H9 (cell line): Measurements from ENCODE around the gene ENTR1. TPM values are rescaled to one million over a fixed set of nuclear protein-coding genes. Genes with fewer than 3 reads are reported as not detected.
"Not testable (repeated sequence)": the region's sequence is repeated elsewhere in the genome, so short reads cannot be mapped to it uniquely, and the experiment has no call there.

ENCODE experiments used
- DNase-seq: peaks from one replicate; pipeline ENCODE4 v3.0.0-alpha.2; 2017
- H2AFZ ChIP-seq: one replicate; pipeline ENCODE4 v1.6.1; 2013; ENCODE audit warnings: mild to moderate bottlenecking, low read length, control low read depth, moderate library complexity
- H2AK5ac ChIP-seq: 2 replicates; pipeline ENCODE4 v1.6.1; 2013; ENCODE audit warnings: low read length, control low read depth, mixed read lengths; ENCODE audit not compliant: insufficient read length
- H2BK120ac ChIP-seq: one replicate; pipeline ENCODE4 v1.6.1; 2013; ENCODE audit warnings: low read depth, mild to moderate bottlenecking, low read length, control low read depth, inconsistent platforms; ENCODE audit not compliant: poor library complexity, severe bottlenecking
- H2BK12ac ChIP-seq: 2 replicates; pipeline ENCODE4 v1.6.1; 2013; ENCODE audit warnings: low read length, control low read depth, mixed read lengths, low read depth; ENCODE audit not compliant: insufficient read length
- H2BK15ac ChIP-seq: 2 replicates; pipeline ENCODE4 v1.6.1; 2013; ENCODE audit warnings: low read depth, low read length, control low read depth
- H2BK20ac ChIP-seq: one replicate; pipeline ENCODE4 v1.6.1; 2013; ENCODE audit warnings: low read depth, mild to moderate bottlenecking, low read length, control low read depth, inconsistent platforms; ENCODE audit not compliant: poor library complexity, severe bottlenecking
- H2BK5ac ChIP-seq: 2 replicates; pipeline ENCODE4 v1.6.1; 2013; ENCODE audit warnings: low read length, control low read depth, mixed read lengths; ENCODE audit not compliant: insufficient read length
- H3K14ac ChIP-seq: 2 replicates; pipeline ENCODE4 v1.6.1; 2013; ENCODE audit warnings: low read length, control low read depth; ENCODE audit not compliant: insufficient read depth
- H3K18ac ChIP-seq: 2 replicates; pipeline ENCODE4 v1.6.1; 2013; ENCODE audit warnings: low read depth, mild to moderate bottlenecking, mixed read lengths, low read length, control low read depth; ENCODE audit not compliant: insufficient read length
- H3K23ac ChIP-seq: 2 replicates; pipeline ENCODE4 v1.6.1; 2013; ENCODE audit warnings: low read length, control low read depth, mixed read lengths, low read depth; ENCODE audit not compliant: insufficient read length
- H3K23me2 ChIP-seq: 2 replicates; pipeline ENCODE4 v1.6.1; 2013; ENCODE audit warnings: low read depth, mild to moderate bottlenecking, mixed read lengths, low read length, control low read depth; ENCODE audit not compliant: insufficient read length, poor library complexity, severe bottlenecking
- H3K27ac ChIP-seq: 2 replicates; pipeline ENCODE4 v1.5.1; 2013; ENCODE audit warnings: low read length, control low read depth, mixed read lengths, low read depth; ENCODE audit not compliant: insufficient read length
- H3K27me3 ChIP-seq: 2 replicates; pipeline ENCODE4 v1.6.1; 2013; ENCODE audit warnings: low read length, control low read depth, inconsistent platforms; ENCODE audit not compliant: insufficient read depth
- H3K4ac ChIP-seq: 2 replicates; pipeline ENCODE4 v1.6.1; 2013; ENCODE audit warnings: low read depth, mild to moderate bottlenecking, control low read depth, inconsistent platforms, low read length, moderate library complexity
- H3K4me1 ChIP-seq: 2 replicates; pipeline ENCODE4 v1.6.1; 2013; ENCODE audit warnings: low read length, control low read depth, inconsistent platforms; ENCODE audit not compliant: insufficient read depth
- H3K4me2 ChIP-seq: 2 replicates; pipeline ENCODE4 v1.6.1; 2013; ENCODE audit warnings: low read length, control low read depth, mixed read lengths; ENCODE audit not compliant: insufficient read length, insufficient read depth
- H3K56ac ChIP-seq: 2 replicates; pipeline ENCODE4 v1.6.1; 2013; ENCODE audit warnings: low read depth, mild to moderate bottlenecking, mixed read lengths, low read length, control low read depth; ENCODE audit not compliant: insufficient read length
- H3K79me1 ChIP-seq: 2 replicates; pipeline ENCODE4 v1.6.1; 2013; ENCODE audit warnings: low read depth, mild to moderate bottlenecking, moderate library complexity, low read length, control low read depth, inconsistent platforms; ENCODE audit not compliant: insufficient read depth, poor library complexity, severe bottlenecking
- H3K79me2 ChIP-seq: 2 replicates; pipeline ENCODE4 v1.6.1; 2013; ENCODE audit warnings: low read length, control low read depth, inconsistent platforms; ENCODE audit not compliant: insufficient read depth
- H3K9ac ChIP-seq: 2 replicates; pipeline ENCODE4 v1.6.1; 2013; ENCODE audit warnings: low read length, control low read depth, mixed read lengths; ENCODE audit not compliant: insufficient read length; ENCODE audit errors: extremely low read depth
- H3K9me3 ChIP-seq: one replicate; pipeline ENCODE4 v1.6.1; 2013; ENCODE audit warnings: low read depth, low read length, inconsistent platforms; ENCODE audit not compliant: control insufficient read depth
- H3T11ph ChIP-seq: one replicate; pipeline ENCODE4 v1.6.1; 2013; ENCODE audit warnings: mild to moderate bottlenecking, low read length, control low read depth, inconsistent platforms
- H4K20me1 ChIP-seq: one replicate; pipeline ENCODE4 v1.6.1; 2013; ENCODE audit not compliant: control insufficient read depth, insufficient read length, insufficient read depth
- H4K5ac ChIP-seq: 2 replicates; pipeline ENCODE4 v1.6.1; 2013; ENCODE audit warnings: low read depth, mild to moderate bottlenecking, mixed read lengths, low read length, control low read depth; ENCODE audit not compliant: insufficient read length
- H4K8ac ChIP-seq: replicated peaks from 2 replicates; pipeline ENCODE4 v1.6.1; 2013; ENCODE audit warnings: low read length, control low read depth, mixed read lengths, low read depth; ENCODE audit not compliant: insufficient read length
- H4K91ac ChIP-seq: 2 replicates; pipeline ENCODE4 v1.6.1; 2013; ENCODE audit warnings: low read depth, mild to moderate bottlenecking, moderate library complexity, mixed read lengths, low read length, control low read depth; ENCODE audit not compliant: insufficient read length
- H3K27ac Mint-ChIP-seq, 3 experiments: 2 replicates in 2 of 3; 3 replicates in 1 of 3; pipeline ENCODE4 v1.8.0; 2020 to 2021; ENCODE audit warnings: mixed read lengths in 3 of 3, mild to moderate bottlenecking in 1 of 3, moderate library complexity in 1 of 3
- H3K27me3 Mint-ChIP-seq: 2 replicates; pipeline ENCODE4 v1.8.0; 2021; ENCODE audit warnings: low read depth, mild to moderate bottlenecking, moderate library complexity, mixed read lengths
- H3K36me3 Mint-ChIP-seq, 3 experiments: 2 replicates in 2 of 3; 3 replicates in 1 of 3; pipeline ENCODE4 v1.8.0; 2020 to 2021; ENCODE audit warnings: low read depth in 3 of 3, mixed read lengths in 3 of 3; ENCODE audit not compliant: insufficient read depth in 1 of 3
- H3K4me1 Mint-ChIP-seq, 2 experiments: 2 replicates each; pipeline ENCODE4 v1.8.0; 2020; ENCODE audit warnings: mixed read lengths in 2 of 2
- H3K4me3 Mint-ChIP-seq, 2 experiments: 2 replicates in 1 of 2; 3 replicates in 1 of 2; pipeline ENCODE4 v1.8.0; 2020 to 2021; ENCODE audit warnings: mild to moderate bottlenecking in 2 of 2, mixed read lengths in 2 of 2, moderate library complexity in 1 of 2
- H3K9me3 Mint-ChIP-seq, 2 experiments: 2 replicates in 1 of 2; 3 replicates in 1 of 2; pipeline ENCODE4 v1.8.0; 2020; ENCODE audit warnings: mild to moderate bottlenecking in 2 of 2, mixed read lengths in 2 of 2, moderate library complexity in 1 of 2
- WGBS: extraction: QIAGEN DNeasy Blood & Tissue Kit; methylation state at CpG from one replicate; pipeline ENCODE4 v1.1.7; 2013; ENCODE audit warnings: missing lambda C conversion rate, low lambda C conversion rate, mixed read lengths; ENCODE audit not compliant: insufficient read length; ENCODE audit errors: extremely low coverage; 5-methylcytosine and 5-hydroxymethylcytosine counted together
- total RNA-seq: library from RNA; stranded (reverse); gene quantifications from 2 replicates; pipeline ENCODE4 v1.2.1, GENCODE V29; 2021
- TF ChIP-seq, protein P1 (sequence below): fragments of 200-600 bp; sonication (generic); conservative IDR thresholded peaks from 3 replicates; pipeline ENCODE4 v1.8.0; 2021; ENCODE audit warnings: antibody characterized with exemption, mild to moderate bottlenecking

ENTR1 gene
- total RNA-seq, 1 experiment from 2014 or later: 108 TPM

DNA sequence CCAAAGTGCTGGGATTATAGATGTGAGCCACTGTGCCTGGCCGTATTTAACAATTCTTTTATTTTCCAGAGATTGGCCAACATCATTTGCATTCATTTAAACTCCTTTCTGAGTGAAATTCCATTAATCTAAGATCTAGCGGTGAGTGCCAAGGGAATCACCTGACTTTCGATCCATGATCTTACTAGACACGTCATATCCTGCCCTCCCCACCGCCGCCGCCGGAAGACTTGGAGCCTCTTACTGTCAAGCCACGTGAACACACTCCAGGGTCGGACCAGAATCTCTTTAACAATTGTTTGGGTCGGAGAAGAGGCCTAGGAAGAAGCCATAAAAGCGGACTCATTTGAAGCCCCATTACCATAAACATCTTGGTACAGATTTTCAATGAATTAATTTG lies 16.4 kb upstream of the ENTR1 start:
- Histone ChIP-seq H3K27me3 (no peaks in the 10 kb centered on the region), H2BK120ac (no peak overlapping the region), H3K9ac (no peak overlapping the region), H4K91ac (no peak overlapping the region), H3K79me2 (no peaks in the 10 kb centered on the region), H4K20me1 (no peaks in the 10 kb centered on the region), H2AK5ac (no peak overlapping the region), H3T11ph (no peak overlapping the region), H2BK20ac (no peak overlapping the region), H3K79me1 (no peaks in the 10 kb centered on the region), H3K14ac (no peak overlapping the region), H3K4me2 (no peak overlapping the region), H3K23me2 (no peaks in the 10 kb centered on the region), H3K4ac (no peak overlapping the region), H3K9me3 (no peaks in the 10 kb centered on the region), H3K18ac (no peak overlapping the region), H2BK12ac (no peak overlapping the region), H3K4me1 (no peaks in the 10 kb centered on the region), H4K5ac (no peak overlapping the region), H3K56ac (no peak overlapping the region), H3K23ac (no peak overlapping the region), H2BK5ac (no peak overlapping the region), H2AFZ (no peak overlapping the region), H3K27ac (no peak overlapping the region), H2BK15ac (no peak overlapping the region), H4K8ac (no peak overlapping the region)
- Mint-ChIP-seq H3K27me3 (no peaks in the 10 kb centered on the region), H3K4me3 (no peak overlapping the region), H3K4me1 (0 out of 4 replicates have a peak, but pooled peaks cover 0 to 2% of the 10 kb centered on the region in 2 experiments), H3K27ac (peak overlapping the region; percentile 3 to 25 (median 17); a peak in 3 of 7 replicates), H3K36me3 (peaks cover 7 to 61% (median 51%) of the 10 kb centered on the region in 3 experiments; a peak in 6 of 7 replicates), H3K9me3 (no peaks in the 10 kb centered on the region)
- TF ChIP-seq, protein P1, sequence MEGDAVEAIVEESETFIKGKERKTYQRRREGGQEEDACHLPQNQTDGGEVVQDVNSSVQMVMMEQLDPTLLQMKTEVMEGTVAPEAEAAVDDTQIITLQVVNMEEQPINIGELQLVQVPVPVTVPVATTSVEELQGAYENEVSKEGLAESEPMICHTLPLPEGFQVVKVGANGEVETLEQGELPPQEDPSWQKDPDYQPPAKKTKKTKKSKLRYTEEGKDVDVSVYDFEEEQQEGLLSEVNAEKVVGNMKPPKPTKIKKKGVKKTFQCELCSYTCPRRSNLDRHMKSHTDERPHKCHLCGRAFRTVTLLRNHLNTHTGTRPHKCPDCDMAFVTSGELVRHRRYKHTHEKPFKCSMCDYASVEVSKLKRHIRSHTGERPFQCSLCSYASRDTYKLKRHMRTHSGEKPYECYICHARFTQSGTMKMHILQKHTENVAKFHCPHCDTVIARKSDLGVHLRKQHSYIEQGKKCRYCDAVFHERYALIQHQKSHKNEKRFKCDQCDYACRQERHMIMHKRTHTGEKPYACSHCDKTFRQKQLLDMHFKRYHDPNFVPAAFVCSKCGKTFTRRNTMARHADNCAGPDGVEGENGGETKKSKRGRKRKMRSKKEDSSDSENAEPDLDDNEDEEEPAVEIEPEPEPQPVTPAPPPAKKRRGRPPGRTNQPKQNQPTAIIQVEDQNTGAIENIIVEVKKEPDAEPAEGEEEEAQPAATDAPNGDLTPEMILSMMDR: no peak
- no peak for DNase-seq
- no CpG with 5 or more reads among the region's 12 CpGs for WGBS

DNA sequence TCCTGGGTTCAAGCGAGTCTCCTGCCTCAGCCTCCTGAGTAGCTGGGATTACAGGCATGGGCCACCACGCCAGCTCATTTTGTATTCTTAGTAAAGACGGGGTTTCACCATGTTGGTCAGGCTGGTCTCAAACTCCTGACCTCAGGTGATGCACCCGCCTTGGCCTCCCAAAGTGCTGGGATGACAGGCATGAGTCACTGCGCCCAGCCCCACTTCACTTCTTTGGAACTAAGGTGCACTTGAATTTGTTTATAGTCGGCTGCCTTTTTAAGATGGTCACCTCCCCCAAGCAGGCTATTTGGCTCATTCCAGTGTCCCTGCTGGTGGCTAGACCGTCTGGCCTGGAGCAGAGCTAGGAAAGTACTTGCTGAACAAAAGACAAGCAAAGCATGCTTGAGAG lies 15.0 kb upstream of the ENTR1 start:
- H3K56ac ChIP-seq, H2BK15ac ChIP-seq, H3K79me2 ChIP-seq, H3K4me1 Mint-ChIP-seq, DNase-seq, H3K27me3 ChIP-seq, H2BK120ac ChIP-seq, H3K23me2 ChIP-seq, H2AK5ac ChIP-seq, H2AFZ ChIP-seq, H3K18ac ChIP-seq, H3K27me3 Mint-ChIP-seq, H3K27ac ChIP-seq, H4K20me1 ChIP-seq, H3K4ac ChIP-seq, H3K14ac ChIP-seq, H3K4me3 Mint-ChIP-seq, H3K9ac ChIP-seq, H4K8ac ChIP-seq, H3T11ph ChIP-seq, H3K23ac ChIP-seq, H2BK5ac ChIP-seq, H3K9me3 ChIP-seq, H2BK20ac ChIP-seq, H3K4me1 ChIP-seq, H2BK12ac ChIP-seq, H3K4me2 ChIP-seq, H4K91ac ChIP-seq, H4K5ac ChIP-seq, H3K9me3 Mint-ChIP-seq, H3K79me1 ChIP-seq: not testable (repeated sequence)
- H3K27ac Mint-ChIP-seq: peak overlapping the region; percentile 48 to 81 (median 75); a peak in 3 of 7 replicates
- no CpG with 5 or more reads among the region's 7 CpGs for WGBS
- peaks cover 12 to 74% (median 60%) of the 10 kb centered on the region in 3 experiments; a peak in 6 of 7 replicates for H3K36me3 Mint-ChIP-seq
